Fibroblast of lung (primary cell): Measurements from ENCODE around the gene PTPN13.

Source experiments
- EZH2 ChIP-seq: IDR thresholded peaks from 2 replicates; pipeline ENCODE4 v1.5.1; 2012; ENCODE audit warnings: low read length, control low read depth, mild to moderate bottlenecking; ENCODE audit errors: missing control alignments
- TF ChIP-seq, protein P1 (sequence below), 2 donors: IDR thresholded peaks in 1 of 2; conservative IDR thresholded peaks in 1 of 2; 1 replicate in 1 of 2; 2 replicates in 1 of 2; pipeline ENCODE4 v1.5.1; 2011 to 2012; ENCODE audit warnings: low read length in 2 of 2, control low read depth in 1 of 2, inconsistent platforms in 1 of 2, low read depth in 1 of 2, mild to moderate bottlenecking in 1 of 2

GRCh38 chr4:86565651-86566050 lies 28.5 kb upstream of the PTPN13 start:
- TF ChIP-seq, protein P1, sequence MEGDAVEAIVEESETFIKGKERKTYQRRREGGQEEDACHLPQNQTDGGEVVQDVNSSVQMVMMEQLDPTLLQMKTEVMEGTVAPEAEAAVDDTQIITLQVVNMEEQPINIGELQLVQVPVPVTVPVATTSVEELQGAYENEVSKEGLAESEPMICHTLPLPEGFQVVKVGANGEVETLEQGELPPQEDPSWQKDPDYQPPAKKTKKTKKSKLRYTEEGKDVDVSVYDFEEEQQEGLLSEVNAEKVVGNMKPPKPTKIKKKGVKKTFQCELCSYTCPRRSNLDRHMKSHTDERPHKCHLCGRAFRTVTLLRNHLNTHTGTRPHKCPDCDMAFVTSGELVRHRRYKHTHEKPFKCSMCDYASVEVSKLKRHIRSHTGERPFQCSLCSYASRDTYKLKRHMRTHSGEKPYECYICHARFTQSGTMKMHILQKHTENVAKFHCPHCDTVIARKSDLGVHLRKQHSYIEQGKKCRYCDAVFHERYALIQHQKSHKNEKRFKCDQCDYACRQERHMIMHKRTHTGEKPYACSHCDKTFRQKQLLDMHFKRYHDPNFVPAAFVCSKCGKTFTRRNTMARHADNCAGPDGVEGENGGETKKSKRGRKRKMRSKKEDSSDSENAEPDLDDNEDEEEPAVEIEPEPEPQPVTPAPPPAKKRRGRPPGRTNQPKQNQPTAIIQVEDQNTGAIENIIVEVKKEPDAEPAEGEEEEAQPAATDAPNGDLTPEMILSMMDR (conservative IDR thresholded peaks at IDR 0.05 in 1 of 2, IDR thresholded peaks at IDR 0.05 in 1 of 2; ENCODE audit: low read depth in 1 of 2, low read length in 2 of 2), result no peak
- TF ChIP-seq EZH2, result no peak
